Breast epithelium (tissue), 4 donors: Measurements from ENCODE around the gene OLFML3. TPM values are rescaled to one million over a fixed set of nuclear protein-coding genes. Genes with fewer than 3 reads are reported as not detected.

Experiments
- DNase-seq, 2 donors: peaks; one replicate each; pipeline ENCODE4 v3.0.0-alpha.2; 2019; ENCODE audit warnings: low spot score in 2 of 2
- H3K27ac ChIP-seq, 2 donors: fragments of 200-600 bp; sonication (generic) in 1 of 2; one replicate each; pipeline ENCODE4 v1.5.1; 2016 to 2019; ENCODE audit warnings: mild to moderate bottlenecking in 1 of 2
- H3K27me3 ChIP-seq, 2 donors: fragments of 200-600 bp; sonication (generic) in 1 of 2; one replicate each; pipeline versions ENCODE4 v1.5.1 to v1.6.0; 2017 to 2019; ENCODE audit warnings: control low read depth in 1 of 2, mild to moderate bottlenecking in 1 of 2
- H3K36me3 ChIP-seq: fragments of 200-600 bp; one replicate; pipeline ENCODE4 v1.5.1; 2019
- H3K4me1 ChIP-seq, 2 donors: fragments of 200-600 bp; sonication (generic); one replicate each; pipeline ENCODE4 v1.5.1; 2016 to 2019; ENCODE audit warnings: control low read depth in 1 of 2
- H3K4me3 ChIP-seq, 3 donors: fragments of 200-600 bp; sonication (generic); 1 replicate in 2 of 3; 2 replicates in 1 of 3; pipeline ENCODE4 v1.5.1; 2016 to 2019; ENCODE audit warnings: mild to moderate bottlenecking in 3 of 3, moderate library complexity in 2 of 3
- H3K9me3 ChIP-seq, 2 donors: fragments of 200-600 bp; sonication (generic) in 1 of 2; one replicate each; pipeline ENCODE4 v1.5.1; 2016 to 2019; ENCODE audit warnings: control low read depth in 1 of 2
- POLR2A ChIP-seq: fragments of 450-650 bp; IDR thresholded peaks from one replicate; pipeline ENCODE4 v1.6.1; 2016; ENCODE audit warnings: antibody characterized with exemption, mild to moderate bottlenecking, moderate library complexity
- POLR2AphosphoS5 ChIP-seq, 3 donors: sonication (generic); formaldehyde crosslinking; IDR thresholded peaks; one replicate each; pipeline ENCODE4 v1.6.1; 2017; ENCODE audit warnings: antibody characterized with exemption in 3 of 3
- intact Hi-C: fragments of 100-400 bp; cut with DNase I; formaldehyde crosslinking; loops from one replicate; pipeline ENCODE4 v1.15.1; 2023; ENCODE audit warnings: low total_unique reads
- total RNA-seq, 3 donors: library from RNA; depleted of rRNA; stranded (reverse); fragments of >200 nt; gene quantifications; one replicate each; pipeline ENCODE4 v1.1.0, GENCODE V29; 2016
- TF ChIP-seq, protein P1 (sequence below), 3 donors: fragments of 450-650 bp; IDR thresholded peaks; one replicate each; pipeline ENCODE4 v1.5.1; 2016 to 2017; ENCODE audit warnings: antibody characterized with exemption in 3 of 3, mild to moderate bottlenecking in 3 of 3, moderate library complexity in 3 of 3

Gene OLFML3
- total RNA-seq, 3 donors from 2014 or later, result 46.2 to 155 (median 51.2) TPM

DNA sequence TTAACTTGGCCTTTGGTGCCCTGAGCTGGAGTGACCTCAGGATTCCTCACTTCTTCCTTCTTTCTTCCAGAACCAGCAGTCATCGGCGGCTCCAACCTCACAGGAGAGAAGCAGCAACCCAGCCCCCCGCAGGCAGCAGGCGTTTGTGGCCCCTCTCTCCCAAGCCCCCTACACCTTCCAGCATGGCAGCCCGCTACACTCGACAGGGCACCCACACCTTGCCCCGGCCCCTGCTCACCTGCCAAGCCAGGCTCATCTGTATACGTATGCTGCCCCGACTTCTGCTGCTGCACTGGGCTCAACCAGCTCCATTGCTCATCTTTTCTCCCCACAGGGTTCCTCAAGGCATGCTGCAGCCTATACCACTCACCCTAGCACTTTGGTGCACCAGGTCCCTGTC is 6.3 kb upstream of the OLFML3 start:
- intact Hi-C loops, result no loop called here
- no peak overlapping the region for H3K27ac ChIP-seq
- H3K4me1 ChIP-seq, result no peaks in the 10 kb centered on the region
- H3K27me3 ChIP-seq, result no peaks in the 10 kb centered on the region
- H3K9me3 ChIP-seq, result no peaks in the 10 kb centered on the region
- TF ChIP-seq, protein P1, sequence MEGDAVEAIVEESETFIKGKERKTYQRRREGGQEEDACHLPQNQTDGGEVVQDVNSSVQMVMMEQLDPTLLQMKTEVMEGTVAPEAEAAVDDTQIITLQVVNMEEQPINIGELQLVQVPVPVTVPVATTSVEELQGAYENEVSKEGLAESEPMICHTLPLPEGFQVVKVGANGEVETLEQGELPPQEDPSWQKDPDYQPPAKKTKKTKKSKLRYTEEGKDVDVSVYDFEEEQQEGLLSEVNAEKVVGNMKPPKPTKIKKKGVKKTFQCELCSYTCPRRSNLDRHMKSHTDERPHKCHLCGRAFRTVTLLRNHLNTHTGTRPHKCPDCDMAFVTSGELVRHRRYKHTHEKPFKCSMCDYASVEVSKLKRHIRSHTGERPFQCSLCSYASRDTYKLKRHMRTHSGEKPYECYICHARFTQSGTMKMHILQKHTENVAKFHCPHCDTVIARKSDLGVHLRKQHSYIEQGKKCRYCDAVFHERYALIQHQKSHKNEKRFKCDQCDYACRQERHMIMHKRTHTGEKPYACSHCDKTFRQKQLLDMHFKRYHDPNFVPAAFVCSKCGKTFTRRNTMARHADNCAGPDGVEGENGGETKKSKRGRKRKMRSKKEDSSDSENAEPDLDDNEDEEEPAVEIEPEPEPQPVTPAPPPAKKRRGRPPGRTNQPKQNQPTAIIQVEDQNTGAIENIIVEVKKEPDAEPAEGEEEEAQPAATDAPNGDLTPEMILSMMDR (IDR thresholded peaks at IDR 0.05), result no peak
- no peak for DNase-seq
- H3K36me3 ChIP-seq, result peaks cover 15% of the 10 kb centered on the region
- H3K4me3 ChIP-seq, result no peak overlapping the region

DNA sequence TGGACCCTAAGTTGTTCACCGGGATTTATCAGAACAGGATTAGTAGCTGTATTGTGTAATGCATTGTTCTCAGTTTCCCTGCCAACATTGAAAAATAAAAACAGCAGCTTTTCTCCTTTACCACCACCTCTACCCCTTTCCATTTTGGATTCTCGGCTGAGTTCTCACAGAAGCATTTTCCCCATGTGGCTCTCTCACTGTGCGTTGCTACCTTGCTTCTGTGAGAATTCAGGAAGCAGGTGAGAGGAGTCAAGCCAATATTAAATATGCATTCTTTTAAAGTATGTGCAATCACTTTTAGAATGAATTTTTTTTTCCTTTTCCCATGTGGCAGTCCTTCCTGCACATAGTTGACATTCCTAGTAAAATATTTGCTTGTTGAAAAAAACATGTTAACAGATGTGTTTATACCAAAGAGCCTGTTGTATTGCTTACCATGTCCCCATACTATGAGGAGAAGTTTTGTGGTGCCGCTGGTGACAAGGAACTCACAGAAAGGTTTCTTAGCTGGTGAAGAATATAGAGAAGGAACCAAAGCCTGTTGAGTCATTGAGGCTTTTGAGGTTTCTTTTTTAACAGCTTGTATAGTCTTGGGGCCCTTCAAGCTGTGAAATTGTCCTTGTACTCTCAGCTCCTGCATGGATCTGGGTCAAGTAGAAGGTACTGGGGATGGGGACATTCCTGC is 3.9 kb upstream of the OLFML3 start:
- TF ChIP-seq POLR2AphosphoS5 (IDR thresholded peaks at IDR 0.05) (no peak), POLR2A (no peak)
- TF ChIP-seq, protein P1 (IDR thresholded peaks at IDR 0.05), result no peak
- no peaks in the 10 kb centered on the region for H3K9me3 ChIP-seq
- no peak overlapping the region for H3K4me3 ChIP-seq
- intact Hi-C loops, result no loop called here
- H3K27me3 ChIP-seq, result no peaks in the 10 kb centered on the region
- no peaks in the 10 kb centered on the region for H3K4me1 ChIP-seq
- H3K36me3 ChIP-seq, result peaks cover 7% of the 10 kb centered on the region
- DNase-seq, result no peak
- no peak overlapping the region for H3K27ac ChIP-seq

DNA sequence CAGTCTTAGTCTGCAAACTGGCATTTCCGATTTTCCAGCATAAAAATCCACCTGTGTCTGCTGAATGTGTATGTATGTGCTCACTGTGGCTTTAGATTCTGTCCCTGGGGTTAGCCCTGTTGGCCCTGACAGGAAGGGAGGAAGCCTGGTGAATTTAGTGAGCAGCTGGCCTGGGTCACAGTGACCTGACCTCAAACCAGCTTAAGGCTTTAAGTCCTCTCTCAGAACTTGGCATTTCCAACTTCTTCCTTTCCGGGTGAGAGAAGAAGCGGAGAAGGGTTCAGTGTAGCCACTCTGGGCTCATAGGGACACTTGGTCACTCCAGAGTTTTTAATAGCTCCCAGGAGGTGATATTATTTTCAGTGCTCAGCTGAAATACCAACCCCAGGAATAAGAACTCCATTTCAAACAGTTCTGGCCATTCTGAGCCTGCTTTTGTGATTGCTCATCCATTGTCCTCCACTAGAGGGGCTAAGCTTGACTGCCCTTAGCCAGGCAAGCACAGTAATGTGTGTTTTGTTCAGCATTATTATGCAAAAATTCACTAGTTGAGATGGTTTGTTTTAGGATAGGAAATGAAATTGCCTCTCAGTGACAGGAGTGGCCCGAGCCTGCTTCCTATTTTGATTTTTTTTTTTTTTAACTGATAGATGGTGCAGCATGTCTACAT is 2.5 kb upstream of the OLFML3 start:
- Histone ChIP-seq H3K27ac (peak overlapping the region in 1 of 2 donors; percentile 40), H3K36me3 (no peaks in the 10 kb centered on the region), H3K27me3 (no peaks in the 10 kb centered on the region), H3K4me1 (no peaks in the 10 kb centered on the region), H3K4me3 (no peak overlapping the region), H3K9me3 (no peaks in the 10 kb centered on the region)
- DNase-seq, result no peak
- TF ChIP-seq, protein P1 (IDR thresholded peaks at IDR 0.05), result peak in 1 of 3 donors; percentile 31
- TF ChIP-seq POLR2AphosphoS5 (IDR thresholded peaks at IDR 0.05), result no peak
- intact Hi-C loops, result no loop called here

DNA sequence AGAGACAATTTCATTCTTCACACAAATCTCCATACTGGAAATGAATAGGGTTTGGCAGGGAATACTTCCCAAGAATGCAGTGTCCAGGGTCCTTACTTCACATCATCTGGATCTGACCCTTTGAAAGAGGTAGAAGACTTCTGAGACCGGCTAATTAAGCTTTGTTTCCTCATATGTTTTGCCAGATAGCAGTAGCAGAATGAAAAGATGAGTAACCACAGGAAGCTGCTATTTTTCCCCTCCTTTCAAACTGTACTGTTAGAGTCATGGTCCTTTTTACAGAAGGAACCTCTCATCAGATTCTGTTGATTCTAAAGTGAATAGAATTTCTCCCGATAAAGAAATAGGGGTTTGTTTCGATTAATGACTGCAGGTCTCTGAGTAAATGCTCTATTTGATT is 1.4 kb upstream of the OLFML3 start:
- no peak overlapping the region for H3K27ac ChIP-seq
- no peaks in the 10 kb centered on the region for H3K9me3 ChIP-seq
- peaks cover 0 to 3% of the 10 kb centered on the region in 2 donors for H3K4me1 ChIP-seq
- H3K4me3 ChIP-seq, result no peak overlapping the region
- intact Hi-C loops, result no loop called here
- no peaks in the 10 kb centered on the region for H3K27me3 ChIP-seq
- TF ChIP-seq, protein P1 (IDR thresholded peaks at IDR 0.05), result no peak
- TF ChIP-seq POLR2AphosphoS5 (IDR thresholded peaks at IDR 0.05), result no peak
- TF ChIP-seq POLR2A, result no peak
- H3K36me3 ChIP-seq, result no peaks in the 10 kb centered on the region
- no peak for DNase-seq

DNA sequence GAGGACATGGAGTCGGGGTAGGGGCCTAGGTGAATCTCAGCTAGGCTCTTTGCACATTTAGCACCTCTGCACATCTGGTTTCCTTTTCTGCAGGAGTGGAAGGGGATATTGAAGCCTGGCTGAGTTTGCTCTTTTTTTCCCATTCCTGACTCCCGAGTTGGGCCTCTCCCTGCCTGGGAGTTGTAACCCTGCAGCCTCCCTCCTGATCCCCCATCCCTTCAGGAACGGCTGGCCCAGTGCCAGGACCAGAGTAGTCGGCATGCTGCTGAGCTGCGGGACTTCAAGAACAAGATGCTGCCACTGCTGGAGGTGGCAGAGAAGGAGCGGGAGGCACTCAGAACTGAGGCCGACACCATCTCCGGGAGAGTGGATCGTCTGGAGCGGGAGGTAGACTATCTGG is 836 bp downstream of the OLFML3 start:
- Histone ChIP-seq H3K4me3 (peak overlapping the region; percentile 44 to 61 (median 47)), H3K36me3 (no peaks in the 10 kb centered on the region), H3K27ac (peak overlapping the region; percentile 61 to 92), H3K4me1 (peaks cover 5 to 9% of the 10 kb centered on the region in 2 donors), H3K9me3 (no peaks in the 10 kb centered on the region), H3K27me3 (no peaks in the 10 kb centered on the region)
- intact Hi-C loops, result no loop called here
- DNase-seq, result no peak
- TF ChIP-seq POLR2A, result no peak
- TF ChIP-seq POLR2AphosphoS5 (IDR thresholded peaks at IDR 0.05), result no peak
- TF ChIP-seq, protein P1 (IDR thresholded peaks at IDR 0.05), result no peak
